Vagina (tissue), 2 donors: ENCODE data around the gene LRRC26. TPM values are rescaled to one million over a fixed set of nuclear protein-coding genes. Genes with fewer than 3 reads are reported as not detected.
A peak's percentile ranks its signal among the peaks of the same experiment; 100 is the strongest.

Source experiments
- DNase-seq, 2 donors: peaks; one replicate each; pipeline ENCODE4 v3.0.0-alpha.2; 2017; ENCODE audit errors: extremely low spot score in 2 of 2
- H3K27ac ChIP-seq: fragments of 200-600 bp; sonication (generic); one replicate; pipeline ENCODE4 v1.5.1; 2019
- H3K27me3 ChIP-seq: fragments of 200-600 bp; sonication (generic); one replicate; pipeline ENCODE4 v1.5.1; 2019
- H3K36me3 ChIP-seq, 2 donors: fragments of 200-600 bp; sonication (generic); one replicate each; pipeline ENCODE4 v1.5.1; 2017 to 2019
- H3K4me1 ChIP-seq: fragments of 200-600 bp; sonication (generic); one replicate; pipeline ENCODE4 v1.5.1; 2019
- H3K4me3 ChIP-seq, 2 donors: fragments of 200-600 bp; sonication (generic); 1 replicate in 1 of 2; 2 replicates in 1 of 2; pipeline ENCODE4 v1.5.1; 2016 to 2019
- H3K9me3 ChIP-seq: fragments of 200-600 bp; sonication (generic); one replicate; pipeline ENCODE4 v1.5.1; 2019
- CTCF ChIP-seq, 3 experiments: fragments of 450-650 bp in 2 of 3; fragments of 200-600 bp in 1 of 3; sonication (generic) in 1 of 3; IDR thresholded peaks; one replicate each; pipeline ENCODE4 v1.5.1; 2017 to 2019; ENCODE audit warnings: antibody characterized with exemption in 3 of 3, mild to moderate bottlenecking in 2 of 3, moderate library complexity in 2 of 3
- POLR2A ChIP-seq, 2 donors: fragments of 450-650 bp; IDR thresholded peaks; one replicate each; pipeline ENCODE4 v1.6.1; 2017; ENCODE audit warnings: antibody characterized with exemption in 2 of 2, mild to moderate bottlenecking in 2 of 2, moderate library complexity in 2 of 2
- POLR2AphosphoS5 ChIP-seq, 2 donors: sonication (generic); formaldehyde crosslinking; IDR thresholded peaks; one replicate each; pipeline ENCODE4 v1.9.0; 2017; ENCODE audit warnings: antibody characterized with exemption in 2 of 2, mild to moderate bottlenecking in 2 of 2, low read depth in 1 of 2; ENCODE audit not compliant: insufficient read depth in 1 of 2
- intact Hi-C: fragments of 100-400 bp; cut with DNase I; formaldehyde crosslinking; loops from one replicate; pipeline ENCODE4 v1.15.1; 2023
- total RNA-seq: library from RNA; depleted of rRNA; stranded (reverse); fragments of >200 nt; gene quantifications from one replicate; pipeline ENCODE4 v1.2.3, GENCODE V29; 2016

The LRRC26 gene
- total RNA-seq, 1 donor from 2014 or later = not detected

DNA sequence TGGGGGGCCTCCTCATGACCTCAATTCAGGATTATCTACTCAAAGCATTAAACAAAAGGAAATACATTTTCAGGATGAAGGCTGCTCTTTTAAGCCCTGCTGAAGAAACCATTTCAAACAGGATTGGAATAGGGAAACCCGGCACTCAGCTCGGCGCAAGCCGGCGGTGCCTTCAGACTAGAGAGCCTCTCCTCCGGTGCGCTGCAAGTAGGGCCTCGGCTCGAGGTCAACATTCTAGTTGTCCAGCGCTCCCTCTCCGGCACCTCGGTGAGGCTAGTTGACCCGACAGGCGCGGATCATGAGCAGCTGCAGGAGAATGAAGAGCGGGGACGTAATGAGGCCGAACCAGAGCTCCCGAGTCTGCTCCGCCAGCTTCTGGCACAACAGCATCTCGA is 34.9 kb upstream of the LRRC26 start:
- Histone ChIP-seq H3K27me3 (no peaks in the 10 kb centered on the region), H3K27ac (peak overlapping the region; percentile 71), H3K4me3 (peak overlapping the region; percentile 76 to 96), H3K9me3 (no peaks in the 10 kb centered on the region), H3K36me3 (no peaks in the 10 kb centered on the region), H3K4me1 (peaks cover 55% of the 10 kb centered on the region)
- DNase-seq = no peak
- TF ChIP-seq POLR2AphosphoS5 (IDR thresholded peaks at IDR 0.05; ENCODE audit: insufficient read depth in 1 of 2, low read depth in 1 of 2) = no peak
- TF ChIP-seq POLR2A (IDR thresholded peaks at IDR 0.05) = no peak
- no peak for TF ChIP-seq CTCF (IDR thresholded peaks at IDR 0.05)
- intact Hi-C loops = no loop called here

DNA sequence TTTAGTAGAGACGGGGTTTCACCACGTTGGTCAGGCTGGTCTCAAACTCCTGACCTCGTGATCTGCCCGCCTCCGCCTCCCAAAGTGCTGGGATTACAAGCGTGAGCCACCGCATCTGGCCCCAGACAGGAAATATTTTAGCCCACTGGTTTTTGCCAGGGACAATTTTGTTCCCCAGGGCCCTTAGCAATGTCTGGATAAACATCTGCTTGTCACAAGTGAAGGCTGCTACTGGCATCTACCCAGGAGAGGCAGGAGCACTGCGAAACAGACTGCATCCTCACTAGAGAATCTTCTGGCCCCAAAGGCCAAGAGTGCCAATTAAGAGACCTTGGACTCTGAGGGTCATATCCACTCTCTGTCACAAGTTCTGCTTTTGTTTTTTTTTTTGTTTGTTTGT is 33.1 kb upstream of the LRRC26 start:
- Histone ChIP-seq H3K27ac (no peak overlapping the region), H3K27me3 (no peaks in the 10 kb centered on the region), H3K36me3 (no peaks in the 10 kb centered on the region), H3K4me3 (no peak overlapping the region), H3K4me1 (peaks cover 73% of the 10 kb centered on the region), H3K9me3 (no peaks in the 10 kb centered on the region)
- intact Hi-C loops = no loop called here
- TF ChIP-seq POLR2AphosphoS5 (IDR thresholded peaks at IDR 0.05; ENCODE audit: insufficient read depth in 1 of 2, low read depth in 1 of 2) (no peak), POLR2A (IDR thresholded peaks at IDR 0.05) (no peak)
- no peak for DNase-seq

DNA sequence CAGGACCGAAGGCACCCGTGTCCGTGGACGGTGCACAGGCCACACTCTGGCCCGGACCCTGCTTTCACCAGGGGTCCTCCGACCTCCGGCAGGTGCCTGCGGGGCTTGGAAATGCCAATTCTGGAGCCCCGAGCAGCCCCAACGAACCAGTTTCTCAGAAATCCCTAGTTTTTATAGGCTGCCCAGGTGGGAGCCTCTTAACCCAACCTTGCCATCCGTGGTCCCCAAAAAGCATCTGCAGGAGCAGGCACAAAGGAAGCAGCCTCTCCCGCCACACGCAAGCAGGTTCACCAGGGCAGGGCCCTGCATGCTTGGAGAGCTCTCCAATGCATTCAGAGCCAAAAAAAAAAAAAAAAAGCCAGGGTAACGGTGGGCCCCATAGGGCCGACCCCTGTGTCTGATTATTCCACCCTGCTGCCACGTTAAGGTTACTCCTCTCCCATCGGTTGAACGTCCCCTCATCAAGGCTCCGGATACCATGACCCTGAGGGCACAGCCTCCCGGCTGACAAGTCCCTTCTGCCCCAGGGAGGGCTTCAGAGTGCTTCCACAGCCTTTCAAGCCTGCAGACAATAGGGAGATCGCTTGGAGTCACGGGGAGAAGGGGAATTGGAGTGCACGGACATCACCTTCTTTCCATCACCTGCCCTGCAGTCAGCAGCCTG is 31.5 kb upstream of the LRRC26 start:
- H3K4me1 ChIP-seq = peaks cover 82% of the 10 kb centered on the region
- H3K4me3 ChIP-seq = peak overlapping the region; percentile 61 to 72
- intact Hi-C loops = no loop called here

DNA sequence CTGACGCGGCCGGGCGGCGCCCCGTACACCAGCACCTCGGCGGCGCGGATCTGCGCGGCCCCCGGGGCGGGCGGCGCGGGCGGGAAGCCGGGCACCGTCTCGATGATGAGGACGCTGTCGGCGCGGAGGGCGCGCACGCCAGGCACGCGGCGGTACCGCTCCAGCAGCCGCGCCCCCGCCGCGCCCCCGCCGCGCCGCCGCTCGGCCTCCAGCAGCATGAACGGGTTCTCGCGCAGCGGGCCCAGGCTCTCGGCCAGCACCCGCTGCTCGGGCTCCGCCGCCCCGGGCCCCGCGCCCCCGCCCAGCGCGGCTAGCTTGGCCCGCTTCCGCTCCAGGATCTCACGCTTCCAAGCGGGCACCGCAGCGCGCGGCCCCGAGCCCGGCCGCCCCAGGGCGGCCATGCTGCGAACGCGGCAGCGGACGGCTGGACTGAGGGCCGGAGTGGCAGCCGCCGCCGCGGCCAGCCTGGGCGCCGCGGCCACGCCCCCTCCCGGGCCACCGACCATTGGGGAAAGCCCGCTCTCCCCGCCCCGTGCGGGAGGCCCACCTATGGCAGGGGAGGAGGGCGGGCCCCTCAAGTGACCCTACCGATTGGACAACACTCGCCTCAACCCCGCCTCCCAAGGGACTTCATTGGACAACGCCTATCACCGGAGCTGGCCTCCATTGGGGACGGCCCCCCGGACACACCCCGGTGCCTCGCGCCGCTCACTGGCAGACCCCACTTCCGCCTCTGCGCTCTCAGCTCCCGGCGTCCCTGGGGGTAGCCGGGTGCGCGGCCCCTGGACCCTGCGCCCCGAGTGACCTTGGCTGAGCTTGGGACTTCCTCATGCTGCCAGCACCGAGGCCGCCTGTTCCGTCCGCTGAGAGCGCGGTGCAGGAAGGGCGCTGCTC is 30.7 kb upstream of the LRRC26 start, which contains the start of gene TPRN:
Gene TPRN (minus strand): TSS at position 431 of the 894 bp plus-strand sequence. CDS start 30 bp downstream, at position 401.
- Histone ChIP-seq H3K9me3 (no peaks in the 10 kb centered on the region), H3K27me3 (no peaks in the 10 kb centered on the region), H3K27ac (peak within 1 kb of the TSS; percentile 42), H3K36me3 (no peaks in the 10 kb centered on the region), H3K4me1 (peaks cover 83% of the 10 kb centered on the region), H3K4me3 (peak within 1 kb of the TSS; percentile 61 to 72)
- intact Hi-C loops = no loop called here
- peak; percentile 73 to 86 for TF ChIP-seq POLR2AphosphoS5 (IDR thresholded peaks at IDR 0.05; ENCODE audit: insufficient read depth in 1 of 2, low read depth in 1 of 2)
- no peak for TF ChIP-seq CTCF (IDR thresholded peaks at IDR 0.05)
- peak in 1 of 2 donors; percentile 79 for TF ChIP-seq POLR2A (IDR thresholded peaks at IDR 0.05)
- peak in 1 of 2 donors; percentile 99 for DNase-seq

More for the DNA sequence above, 31.5 kb upstream of the LRRC26 start:
- Histone ChIP-seq H3K27me3 (no peaks in the 10 kb centered on the region), H3K9me3 (no peaks in the 10 kb centered on the region), H3K27ac (peak overlapping the region; percentile 42), H3K36me3 (no peaks in the 10 kb centered on the region)
- no peak for DNase-seq
- no peak for TF ChIP-seq CTCF (IDR thresholded peaks at IDR 0.05)
- no peak for TF ChIP-seq POLR2A (IDR thresholded peaks at IDR 0.05)
- TF ChIP-seq POLR2AphosphoS5 (IDR thresholded peaks at IDR 0.05; ENCODE audit: insufficient read depth in 1 of 2, low read depth in 1 of 2) = peak in 1 of 2 donors; percentile 29

- peaks cover 87% of the 10 kb centered on the region for H3K4me1 ChIP-seq
- H3K27me3 ChIP-seq = no peaks in the 10 kb centered on the region
- intact Hi-C loops = no loop called here
- DNase-seq = no peak
- H3K36me3 ChIP-seq = no peaks in the 10 kb centered on the region
- H3K27ac ChIP-seq = no peak overlapping the region
- H3K4me3 ChIP-seq = peak overlapping the region; percentile 61 to 72
- TF ChIP-seq POLR2A (IDR thresholded peaks at IDR 0.05) = no peak
- no peak for TF ChIP-seq POLR2AphosphoS5 (IDR thresholded peaks at IDR 0.05; ENCODE audit: insufficient read depth in 1 of 2, low read depth in 1 of 2)
- TF ChIP-seq CTCF (IDR thresholded peaks at IDR 0.05) = no peak
- H3K9me3 ChIP-seq = no peaks in the 10 kb centered on the region
Measured at GRCh38 chr9:137199411-137200121, 29.7 kb upstream of the LRRC26 start.
